ENCODE results near the gene FAM161A.
"Not testable (repeated sequence)": the region's sequence is repeated elsewhere in the genome, so short reads cannot be mapped to it uniquely, and the experiment has no call there.

FAM161A gene

DNA sequence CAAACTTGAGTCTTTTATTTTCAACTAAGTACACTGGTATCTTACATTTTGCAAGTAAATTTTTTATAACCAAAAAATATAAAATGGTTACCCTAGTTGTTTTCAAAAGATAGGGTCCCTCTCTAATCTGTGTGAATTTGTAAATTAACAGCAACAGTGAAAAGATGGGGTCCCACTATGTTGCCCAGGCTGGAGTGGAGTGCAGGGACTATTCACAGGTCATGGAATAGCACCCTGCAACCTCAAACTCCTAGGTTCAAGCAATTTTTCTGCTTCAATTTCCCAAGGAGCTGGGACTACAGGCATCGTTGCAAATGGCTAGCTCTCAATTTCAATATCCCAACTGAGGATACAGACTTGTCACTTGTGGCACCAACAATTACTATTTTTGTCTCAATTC lies 22.5 kb upstream of the FAM161A start:
- Histone ChIP-seq H3F3A (ENCODE audit: control insufficient read depth, insufficient read depth) (peaks cover 24% of the 10 kb centered on the region), H3K36me3 (ENCODE audit: control insufficient read depth, low read length) (peaks cover 98% of the 10 kb centered on the region), H3K27me3 (ENCODE audit: control insufficient read depth, low read length) (no peaks in the 10 kb centered on the region), H3K4me3 (ENCODE audit: low read length) (no peak overlapping the region), H4K20me1 (ENCODE audit: control insufficient read depth, insufficient read depth, low read depth, low read length) (no peaks in the 10 kb centered on the region), H3K79me2 (ENCODE audit: control insufficient read depth, low read length) (peaks cover 40% of the 10 kb centered on the region), H3K9me3 (ENCODE audit: control insufficient read depth, insufficient read depth, low read length) (no peaks in the 10 kb centered on the region), H3K4me2 (ENCODE audit: low read length) (no peak overlapping the region), H3K4me1 (ENCODE audit: control insufficient read depth, low read length) (no peaks in the 10 kb centered on the region), H3K27ac (ENCODE audit: low read depth, low read length) (no peak overlapping the region), H3K9me2 (replicated peaks; ENCODE audit: control insufficient read depth, low read length) (no peaks in the 10 kb centered on the region)
- TF ChIP-seq, protein P1, sequence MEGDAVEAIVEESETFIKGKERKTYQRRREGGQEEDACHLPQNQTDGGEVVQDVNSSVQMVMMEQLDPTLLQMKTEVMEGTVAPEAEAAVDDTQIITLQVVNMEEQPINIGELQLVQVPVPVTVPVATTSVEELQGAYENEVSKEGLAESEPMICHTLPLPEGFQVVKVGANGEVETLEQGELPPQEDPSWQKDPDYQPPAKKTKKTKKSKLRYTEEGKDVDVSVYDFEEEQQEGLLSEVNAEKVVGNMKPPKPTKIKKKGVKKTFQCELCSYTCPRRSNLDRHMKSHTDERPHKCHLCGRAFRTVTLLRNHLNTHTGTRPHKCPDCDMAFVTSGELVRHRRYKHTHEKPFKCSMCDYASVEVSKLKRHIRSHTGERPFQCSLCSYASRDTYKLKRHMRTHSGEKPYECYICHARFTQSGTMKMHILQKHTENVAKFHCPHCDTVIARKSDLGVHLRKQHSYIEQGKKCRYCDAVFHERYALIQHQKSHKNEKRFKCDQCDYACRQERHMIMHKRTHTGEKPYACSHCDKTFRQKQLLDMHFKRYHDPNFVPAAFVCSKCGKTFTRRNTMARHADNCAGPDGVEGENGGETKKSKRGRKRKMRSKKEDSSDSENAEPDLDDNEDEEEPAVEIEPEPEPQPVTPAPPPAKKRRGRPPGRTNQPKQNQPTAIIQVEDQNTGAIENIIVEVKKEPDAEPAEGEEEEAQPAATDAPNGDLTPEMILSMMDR (IDR thresholded peaks at IDR 0.05; ENCODE audit: low read depth, low read length, poor library complexity, severe bottlenecking) = no peak
- no peak for TF ChIP-seq EZH2phosphoT487 (IDR thresholded peaks at IDR 0.05; ENCODE audit: borderline replicate concordance, low read length)

DNA sequence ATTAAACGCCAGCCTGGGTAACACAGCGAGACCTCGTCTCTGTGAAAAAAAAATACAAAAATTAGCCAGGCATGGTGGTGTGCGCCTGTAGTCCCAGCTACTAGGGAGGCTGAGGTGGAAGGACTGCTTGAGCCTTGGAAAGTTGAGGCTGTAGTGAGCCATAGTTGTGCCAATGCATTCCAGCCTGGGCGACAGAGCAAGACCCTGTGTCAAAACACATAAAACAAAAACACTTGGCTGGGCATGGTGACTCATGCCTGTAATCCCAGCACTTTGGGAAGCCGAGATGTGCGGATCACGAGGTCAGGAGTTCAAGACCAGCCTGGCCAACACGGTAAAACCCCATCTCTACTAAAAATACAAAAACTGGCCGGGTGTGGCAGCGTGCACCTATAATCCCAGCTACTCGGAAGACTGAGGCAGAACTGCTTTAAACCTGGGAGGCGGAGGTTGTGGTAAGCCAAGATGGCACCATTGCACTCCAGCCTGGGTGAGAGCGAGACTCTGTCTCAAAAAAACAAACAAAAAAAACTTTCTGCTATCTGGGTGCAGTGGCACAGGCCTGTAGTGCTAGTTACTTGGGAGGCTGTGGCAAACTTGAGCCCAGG lies 12.7 kb upstream of the FAM161A start:
- H3K36me3 ChIP-seq (ENCODE audit: control insufficient read depth, low read length) = peaks cover 57% of the 10 kb centered on the region
- not testable (repeated sequence) for H3K4me3 ChIP-seq (ENCODE audit: low read length); H3K9me3 ChIP-seq (ENCODE audit: control insufficient read depth, insufficient read depth, low read length); H3K4me1 ChIP-seq (ENCODE audit: control insufficient read depth, low read length); H3K27me3 ChIP-seq (ENCODE audit: control insufficient read depth, low read length); H3K9me2 ChIP-seq (replicated peaks; ENCODE audit: control insufficient read depth, low read length); H3K4me2 ChIP-seq (ENCODE audit: low read length); H4K20me1 ChIP-seq (ENCODE audit: control insufficient read depth, insufficient read depth, low read depth, low read length); H3K79me2 ChIP-seq (ENCODE audit: control insufficient read depth, low read length); H3K27ac ChIP-seq (ENCODE audit: low read depth, low read length)
- H3F3A ChIP-seq (ENCODE audit: control insufficient read depth, insufficient read depth) = peaks cover 34% of the 10 kb centered on the region; the same call in 1 of the 2 replicates

DNA sequence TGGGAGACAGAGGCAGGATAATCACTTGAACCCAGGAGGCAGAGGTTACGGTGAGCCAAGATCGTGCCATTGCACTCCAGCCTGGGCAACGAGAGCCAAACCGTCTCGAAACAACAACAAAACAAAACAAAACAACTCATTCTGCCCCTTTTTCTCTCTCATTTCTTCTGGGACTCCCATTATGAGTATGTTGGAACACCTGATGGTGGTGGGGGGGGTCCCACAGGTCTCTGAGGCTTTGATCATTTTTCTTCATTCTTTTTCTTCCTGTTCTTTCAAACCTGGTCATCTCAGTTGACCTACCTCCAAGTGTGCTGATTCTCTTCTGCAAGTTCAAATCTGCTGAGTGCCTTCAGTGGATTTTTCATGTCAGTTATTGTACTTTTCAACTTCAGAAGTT lies 8.2 kb upstream of the FAM161A start:
- H3K4me2 ChIP-seq (ENCODE audit: low read length) = no peak overlapping the region
- no peaks in the 10 kb centered on the region for H3K9me3 ChIP-seq (ENCODE audit: control insufficient read depth, insufficient read depth, low read length)
- H3K4me3 ChIP-seq (ENCODE audit: low read length) = no peak overlapping the region
- no peaks in the 10 kb centered on the region for H3K79me2 ChIP-seq (ENCODE audit: control insufficient read depth, low read length)
- TF ChIP-seq, protein P1 (IDR thresholded peaks at IDR 0.05; ENCODE audit: low read depth, low read length, poor library complexity, severe bottlenecking) = no peak
- TF ChIP-seq EZH2phosphoT487 (IDR thresholded peaks at IDR 0.05; ENCODE audit: borderline replicate concordance, low read length) = no peak
- no peaks in the 10 kb centered on the region for H3K9me2 ChIP-seq (replicated peaks; ENCODE audit: control insufficient read depth, low read length)
- no peak overlapping the region for H3K27ac ChIP-seq (ENCODE audit: low read depth, low read length)
- peaks cover 13% of the 10 kb centered on the region; the same call in 1 of the 2 replicates for H3F3A ChIP-seq (ENCODE audit: control insufficient read depth, insufficient read depth)
- no peaks in the 10 kb centered on the region for H3K27me3 ChIP-seq (ENCODE audit: control insufficient read depth, low read length)
- H4K20me1 ChIP-seq (ENCODE audit: control insufficient read depth, insufficient read depth, low read depth, low read length) = no peaks in the 10 kb centered on the region; the same call in 1 of the 2 replicates
- peaks cover 21% of the 10 kb centered on the region for H3K36me3 ChIP-seq (ENCODE audit: control insufficient read depth, low read length)
- peaks cover 4% of the 10 kb centered on the region for H3K4me1 ChIP-seq (ENCODE audit: control insufficient read depth, low read length)

DNA sequence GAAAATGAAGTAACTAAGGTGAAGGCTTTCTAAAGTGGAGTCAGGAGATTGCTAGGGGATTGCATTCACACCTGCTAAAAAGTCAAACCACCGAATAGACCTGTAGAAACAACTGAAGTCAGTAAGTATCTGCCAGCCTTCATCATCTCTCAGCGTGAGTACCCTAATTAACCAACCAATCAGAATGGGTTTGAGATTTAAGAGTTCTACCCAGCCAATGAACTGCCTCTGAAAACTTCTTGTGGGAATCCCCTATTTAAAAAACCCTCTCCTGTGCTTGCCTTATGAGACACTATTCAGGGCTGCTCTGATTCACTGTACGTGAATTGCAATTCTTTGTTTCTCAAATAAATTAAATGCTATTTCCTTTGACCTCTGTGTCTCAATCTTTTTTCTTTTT lies 3.4 kb upstream of the FAM161A start:
- no peak overlapping the region for H3K4me3 ChIP-seq (ENCODE audit: low read length)
- no peaks in the 10 kb centered on the region; the same call in 1 of the 2 replicates for H3K79me2 ChIP-seq (ENCODE audit: control insufficient read depth, low read length)
- H3K27me3 ChIP-seq (ENCODE audit: control insufficient read depth, low read length) = no peaks in the 10 kb centered on the region
- H3K9me2 ChIP-seq (replicated peaks; ENCODE audit: control insufficient read depth, low read length) = no peaks in the 10 kb centered on the region
- H3F3A ChIP-seq (ENCODE audit: control insufficient read depth, insufficient read depth) = peaks cover 4% of the 10 kb centered on the region; the same call in 1 of the 2 replicates
- no peaks in the 10 kb centered on the region for H3K36me3 ChIP-seq (ENCODE audit: control insufficient read depth, low read length)
- TF ChIP-seq EZH2phosphoT487 (IDR thresholded peaks at IDR 0.05; ENCODE audit: borderline replicate concordance, low read length) = no peak
- TF ChIP-seq, protein P1 (IDR thresholded peaks at IDR 0.05; ENCODE audit: low read depth, low read length, poor library complexity, severe bottlenecking) = no peak
- no peak overlapping the region for H3K4me2 ChIP-seq (ENCODE audit: low read length)
- H3K4me1 ChIP-seq (ENCODE audit: control insufficient read depth, low read length) = peaks cover 28% of the 10 kb centered on the region
- H3K9me3 ChIP-seq (ENCODE audit: control insufficient read depth, insufficient read depth, low read length) = no peaks in the 10 kb centered on the region
- no peak overlapping the region for H3K27ac ChIP-seq (ENCODE audit: low read depth, low read length)
- no peaks in the 10 kb centered on the region for H4K20me1 ChIP-seq (ENCODE audit: control insufficient read depth, insufficient read depth, low read depth, low read length)
